HG03064 (cell line): ENCODE data around the gene SCN2B.

Experiments used
- ATAC-seq: cut with Tn5 transposase; IDR thresholded peaks from one replicate; pipeline ENCODE4 v1.9.1; 2021; ENCODE audit warnings: low read depth; ENCODE audit not compliant: unreplicated experiment

Gene SCN2B

GRCh38 chr11:118154641-118155040 lies 21.8 kb downstream of the SCN2B start:
- ATAC-seq, result no peak

GRCh38 chr11:118153976-118154375 lies 22.5 kb downstream of the SCN2B start:
- ATAC-seq, result no peak

GRCh38 chr11:118153516-118153915 lies 22.9 kb downstream of the SCN2B start:
- ATAC-seq, result no peak

- ATAC-seq, result no peak
Observed at GRCh38 chr11:118152552-118153471, 23.6 kb downstream of the SCN2B start, which contains the start of gene SCN4B. TSS of gene SCN4B (minus strand) at chr11:118152823. CDS start at chr11:118152673, 150 bp downstream.

- no peak for ATAC-seq
Observed at GRCh38 chr11:118152020-118152551, 24.4 kb downstream of the SCN2B start.

GRCh38 chr11:118151431-118151830 lies 25.0 kb downstream of the SCN2B start:
- no peak for ATAC-seq

GRCh38 chr11:118149493-118149892 lies 26.9 kb downstream of the SCN2B start:
- no peak for ATAC-seq

- ATAC-seq, result no peak
Observed at GRCh38 chr11:118148856-118149255, 27.6 kb downstream of the SCN2B start.

GRCh38 chr11:118148240-118148639 lies 28.2 kb downstream of the SCN2B start:
- no peak for ATAC-seq

GRCh38 chr11:118147502-118147901 lies 28.9 kb downstream of the SCN2B start:
- no peak for ATAC-seq

GRCh38 chr11:118146554-118146953 lies 29.9 kb downstream of the SCN2B start:
- no peak for ATAC-seq

- ATAC-seq, result peak; percentile 54
Observed at GRCh38 chr11:118145285-118146227, 30.9 kb downstream of the SCN2B start.

- no peak for ATAC-seq
Observed at GRCh38 chr11:118144301-118145268, 31.9 kb downstream of the SCN2B start.

- ATAC-seq, result no peak
Observed at GRCh38 chr11:118143661-118144185, 32.7 kb downstream of the SCN2B start.

- ATAC-seq, result no peak
Observed at GRCh38 chr11:118142809-118143208, 33.6 kb downstream of the SCN2B start.

- ATAC-seq, result no peak
Observed at GRCh38 chr11:118142081-118142480, 34.4 kb downstream of the SCN2B start.

- ATAC-seq, result no peak
Observed at GRCh38 chr11:118139578-118139977, 36.9 kb downstream of the SCN2B start.

- no peak for ATAC-seq
Observed at GRCh38 chr11:118138839-118139420, 37.5 kb downstream of the SCN2B start.

- ATAC-seq, result no peak
Observed at GRCh38 chr11:118136801-118137200, 39.6 kb downstream of the SCN2B start.
